SK-N-SH treated with all-trans-retinoic acid at 6 μM for 48 hours (cell line): Measurements from ENCODE around the gene TRIM33.

Source experiments
- ATAC-seq: fragments of 200-7000 bp; cut with Tn5 transposase; 3 replicates; pipeline ENCODE4 v1.9.1; 2020; ENCODE audit warnings: mild to moderate bottlenecking, moderate library complexity
- ARNTL ChIP-seq: fragments of 450-650 bp; formaldehyde crosslinking; IDR thresholded peaks from 2 replicates; pipeline ENCODE4 v1.5.0; 2020; ENCODE audit warnings: low read depth, mild to moderate bottlenecking, moderate library complexity, borderline replicate concordance
- BACH2 ChIP-seq: fragments of 250-450 bp; sonication (Bioruptor Pico); IDR thresholded peaks from 2 replicates; pipeline ENCODE4 v1.9.0; 2021; ENCODE audit warnings: mild to moderate bottlenecking, borderline replicate concordance
- CSDC2 ChIP-seq: fragments of 250-450 bp; sonication (Bioruptor Pico); IDR thresholded peaks from 2 replicates; pipeline ENCODE4 v1.5.0; 2020; ENCODE audit warnings: mild to moderate bottlenecking, moderate library complexity
- CSRNP3 ChIP-seq: fragments of 250-450 bp; sonication (Bioruptor Pico); IDR thresholded peaks from 2 replicates; pipeline ENCODE4 v1.5.1; 2021; ENCODE audit warnings: mild to moderate bottlenecking, moderate library complexity
- ESRRG ChIP-seq: fragments of 250-450 bp; sonication (Bioruptor Pico); IDR thresholded peaks from 2 replicates; pipeline ENCODE4 v1.6.1; 2021; ENCODE audit warnings: mild to moderate bottlenecking
- GLIS3 ChIP-seq: fragments of 250-450 bp; sonication (Bioruptor Pico); IDR thresholded peaks from 2 replicates; pipeline ENCODE4 v1.5.0; 2020; ENCODE audit warnings: mild to moderate bottlenecking, moderate library complexity
- ISL1 ChIP-seq: fragments of 250-450 bp; sonication (Bioruptor Pico); IDR thresholded peaks from 2 replicates; pipeline ENCODE4 v2.1.2; 2022; ENCODE audit warnings: mild to moderate bottlenecking, moderate library complexity
- OSR1 ChIP-seq: fragments of 250-450 bp; sonication (Bioruptor Pico); IDR thresholded peaks from 2 replicates; pipeline ENCODE4 v1.8.0; 2022; ENCODE audit warnings: moderate library complexity, mild to moderate bottlenecking, inconsistent platforms
- PATZ1 ChIP-seq: fragments of 250-450 bp; sonication (Bioruptor Pico); IDR thresholded peaks from 2 replicates; pipeline ENCODE4 v1.8.0; 2020; ENCODE audit warnings: mild to moderate bottlenecking, moderate library complexity, borderline replicate concordance
- POU6F1 ChIP-seq: fragments of 250-450 bp; sonication (Bioruptor Pico); IDR thresholded peaks from 2 replicates; pipeline ENCODE4 v1.8.0; 2021; ENCODE audit warnings: low read depth, mild to moderate bottlenecking, moderate library complexity, borderline replicate concordance
- PPARA ChIP-seq: fragments of 250-450 bp; sonication (Bioruptor Pico); IDR thresholded peaks from 2 replicates; pipeline ENCODE4 v1.5.0; 2020; ENCODE audit warnings: mild to moderate bottlenecking, borderline replicate concordance
- RARB ChIP-seq: fragments of 250-450 bp; sonication (Bioruptor Pico); IDR thresholded peaks from 2 replicates; pipeline ENCODE4 v1.8.0; 2021; ENCODE audit warnings: mild to moderate bottlenecking, moderate library complexity
- SNAI2 ChIP-seq: fragments of 250-450 bp; sonication (Bioruptor Pico); IDR thresholded peaks from 2 replicates; pipeline ENCODE4 v1.5.0; 2020; ENCODE audit warnings: mild to moderate bottlenecking, moderate library complexity
- TCF4 ChIP-seq: fragments of 250-450 bp; sonication (Bioruptor Pico); IDR thresholded peaks from 2 replicates; pipeline ENCODE4 v1.8.0; 2021; ENCODE audit warnings: mild to moderate bottlenecking, moderate library complexity, borderline replicate concordance
- TSHZ2 ChIP-seq: fragments of 250-450 bp; sonication (Bioruptor Pico); IDR thresholded peaks from 2 replicates; pipeline ENCODE4 v1.5.0; 2020; ENCODE audit warnings: mild to moderate bottlenecking, moderate library complexity
- ZC3H10 ChIP-seq: fragments of 250-450 bp; sonication (Bioruptor Pico); IDR thresholded peaks from 2 replicates; pipeline ENCODE4 v1.5.1; 2021; ENCODE audit warnings: mild to moderate bottlenecking, moderate library complexity
- ZFP3 ChIP-seq: fragments of 250-450 bp; sonication (Bioruptor Pico); IDR thresholded peaks from 2 replicates; pipeline ENCODE4 v1.5.0; 2020; ENCODE audit warnings: mild to moderate bottlenecking, moderate library complexity
- ZFP30 ChIP-seq: fragments of 450-650 bp; formaldehyde crosslinking; IDR thresholded peaks from 2 replicates; pipeline ENCODE4 v1.5.0; 2022; ENCODE audit warnings: mild to moderate bottlenecking, moderate library complexity
- ZNF565 ChIP-seq: fragments of 450-650 bp; formaldehyde crosslinking; conservative IDR thresholded peaks from 2 replicates; pipeline ENCODE4 v1.5.0; 2020; ENCODE audit warnings: low read depth, mild to moderate bottlenecking, moderate library complexity
- ZNF8 ChIP-seq: fragments of 450-650 bp; formaldehyde crosslinking; IDR thresholded peaks from 2 replicates; pipeline ENCODE4 v1.5.0; 2020; ENCODE audit warnings: mild to moderate bottlenecking, moderate library complexity

TRIM33 gene

GRCh38 chr1:114397601-114398000 lies 113.4 kb downstream of the TRIM33 start:
- no peak for ATAC-seq
- TF ChIP-seq ZC3H10 (CRISPR knock-in tag) = no peak
- TF ChIP-seq CSRNP3 (CRISPR knock-in tag) = no peak
- no peak for TF ChIP-seq GLIS3 (CRISPR knock-in tag)
- no peak for TF ChIP-seq ZFP3 (CRISPR knock-in tag)
- TF ChIP-seq RARB (CRISPR knock-in tag) = no peak
- no peak for TF ChIP-seq PPARA
- no peak for TF ChIP-seq OSR1
- TF ChIP-seq ZNF8 (CRISPR knock-in tag) = no peak
- TF ChIP-seq TSHZ2 (CRISPR knock-in tag) = no peak
- TF ChIP-seq ZFP30 (CRISPR knock-in tag) = no peak
- TF ChIP-seq ESRRG (CRISPR knock-in tag) = no peak
- TF ChIP-seq ZNF565 (CRISPR knock-in tag) = no peak
- no peak for TF ChIP-seq PATZ1 (CRISPR knock-in tag)
- TF ChIP-seq CSDC2 (CRISPR knock-in tag) = no peak

DNA sequence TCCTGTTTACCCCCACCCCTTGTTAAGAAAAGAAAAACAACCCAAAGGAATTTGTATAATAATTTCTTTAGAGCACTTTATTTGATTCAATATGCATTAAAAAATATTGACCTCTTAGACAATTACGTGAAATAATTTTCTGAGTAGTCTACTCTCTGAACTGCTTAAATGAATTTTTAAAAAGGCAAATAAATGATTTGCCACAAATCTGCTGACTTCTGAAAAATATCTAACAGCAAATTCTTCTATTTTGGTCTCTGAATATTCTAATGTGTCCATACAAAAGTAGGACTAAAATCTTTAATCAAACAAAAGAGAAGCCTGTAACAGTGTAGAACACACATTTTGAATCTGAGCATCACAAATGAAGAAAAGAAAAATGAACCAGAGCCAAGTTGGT lies 115.1 kb downstream of the TRIM33 start:
- no peak for ATAC-seq

GRCh38 chr1:114390960-114391359 lies 120.0 kb downstream of the TRIM33 start:
- ATAC-seq = no peak
- TF ChIP-seq ESRRG (CRISPR knock-in tag) (no peak), POU6F1 (CRISPR knock-in tag) (no peak), TSHZ2 (CRISPR knock-in tag) (no peak), ISL1 (no peak)
- TF ChIP-seq, all 23 proteins: peak for 0

More for the DNA sequence above, 115.1 kb downstream of the TRIM33 start:
- TF ChIP-seq ZFP30 (CRISPR knock-in tag) (no peak), ZNF565 (CRISPR knock-in tag) (no peak), ARNTL (no peak)

- ATAC-seq = no peak
- TF ChIP-seq SNAI2 (CRISPR knock-in tag) = no peak
- no peak for TF ChIP-seq TSHZ2 (CRISPR knock-in tag)
- no peak for TF ChIP-seq GLIS3 (CRISPR knock-in tag)
- TF ChIP-seq CSRNP3 (CRISPR knock-in tag) = no peak
- TF ChIP-seq ZC3H10 (CRISPR knock-in tag) = no peak
- no peak for TF ChIP-seq BACH2 (CRISPR knock-in tag)
- TF ChIP-seq TCF4 (CRISPR knock-in tag) = no peak
- TF ChIP-seq RARB (CRISPR knock-in tag) = no peak
Measured at GRCh38 chr1:114390361-114390760, 120.6 kb downstream of the TRIM33 start.
